K562 (cell line): ENCODE data around the gene SLC5A11. TPM values are rescaled to one million over a fixed set of nuclear protein-coding genes. Genes with fewer than 3 reads are reported as not detected.

Source experiments
- ATF4 ChIP-seq: fragments of 450-650 bp; formaldehyde crosslinking; IDR thresholded peaks from 2 replicates; pipeline ENCODE4 v1.4.0; 2022; ENCODE audit warnings: mild to moderate bottlenecking, moderate library complexity
- BRD4 ChIP-seq: fragments of 200-600 bp; sonication (generic); IDR thresholded peaks from 2 replicates; pipeline ENCODE4 v1.6.1; 2017; ENCODE audit warnings: inconsistent platforms
- CBFB ChIP-seq: sonication (generic); formaldehyde crosslinking; IDR thresholded peaks from 2 replicates; pipeline ENCODE4 v1.4.0; 2020; ENCODE audit warnings: mild to moderate bottlenecking, missing genetic modification reagents
- CHD4 ChIP-seq: fragments of 200-600 bp; sonication (generic); IDR thresholded peaks from 3 replicates; pipeline ENCODE4 v1.6.1; 2012; ENCODE audit warnings: low read depth, mild to moderate bottlenecking, mixed read lengths, low read length, inconsistent platforms; ENCODE audit not compliant: insufficient read depth, insufficient replicate concordance, poor library complexity, severe bottlenecking
- DACH1 ChIP-seq: fragments of 450-650 bp; IDR thresholded peaks from 2 replicates; pipeline ENCODE4 v1.6.1; 2018; ENCODE audit not compliant: partially characterized antibody
- GTF2A2 ChIP-seq: IDR thresholded peaks from 2 replicates; pipeline ENCODE4 v1.6.1; 2016; ENCODE audit warnings: mild to moderate bottlenecking, missing genetic modification characterization, missing compliant biosample characterization
- IFI16 ChIP-seq: fragments of 250-450 bp; sonication (Bioruptor Pico); IDR thresholded peaks from 2 replicates; pipeline ENCODE4 v2.1.2; 2022; ENCODE audit warnings: mild to moderate bottlenecking, inconsistent platforms
- LCOR ChIP-seq: sonication (generic); formaldehyde crosslinking; IDR thresholded peaks from 2 replicates; pipeline ENCODE4 v1.8.0; 2022; ENCODE audit warnings: mild to moderate bottlenecking, missing genetic modification reagents
- RBM25 ChIP-seq: fragments of 200-400 bp; formaldehyde crosslinking; IDR thresholded peaks from 2 replicates; pipeline ENCODE4 v1.6.1; 2018; ENCODE audit warnings: low read length, low read depth, moderate library complexity; ENCODE audit not compliant: severe bottlenecking
- SIRT6 ChIP-seq: IDR thresholded peaks from one replicate; pipeline ENCODE4 v1.6.1; 2012; ENCODE audit warnings: low read depth, mild to moderate bottlenecking, control low read depth, inconsistent platforms, low read length, moderate library complexity
- TAL1 ChIP-seq: fragments of 450-650 bp; IDR thresholded peaks from 2 replicates; pipeline ENCODE4 v1.6.1; 2016; ENCODE audit warnings: mild to moderate bottlenecking
- TCFL5 ChIP-seq: fragments of 250-450 bp; sonication (Bioruptor Pico); conservative IDR thresholded peaks from 2 replicates; pipeline ENCODE4 v1.6.1; 2021; ENCODE audit warnings: mild to moderate bottlenecking, moderate library complexity, matching md5 sums
- ZBTB17 ChIP-seq: fragments of 450-650 bp; formaldehyde crosslinking; IDR thresholded peaks from 2 replicates; pipeline ENCODE4 v1.4.0; 2020; ENCODE audit warnings: mild to moderate bottlenecking
- ZC3H8 ChIP-seq: fragments of 450-650 bp; IDR thresholded peaks from 2 replicates; pipeline ENCODE4 v1.6.1; 2017
- ZFP91 ChIP-seq: sonication (generic); formaldehyde crosslinking; IDR thresholded peaks from 2 replicates; pipeline ENCODE4 v1.8.0; 2022; ENCODE audit warnings: mild to moderate bottlenecking, missing genetic modification reagents
- ZKSCAN1 ChIP-seq: fragments of 150-350 bp; IDR thresholded peaks from 2 replicates; pipeline ENCODE4 v1.6.1; 2016; ENCODE audit warnings: low read depth, low read length
- ZNF175 ChIP-seq: fragments of 200-800 bp; sonication (Bioruptor generic); IDR thresholded peaks from 2 replicates; pipeline ENCODE4 v1.6.1; 2016; ENCODE audit warnings: low read depth, mild to moderate bottlenecking, missing genetic modification characterization, missing compliant biosample characterization
- polyA plus RNA-seq, 8 experiments: library from polyadenylated mRNA; depleted of rRNA in 4 of 8; stranded (reverse) in 5 of 8; unstranded in 3 of 8; fragments of >200 nt; fragmentation: Nextera tagmentation in 2 of 8; fragmentation: Illumina TruSeq in 1 of 8; extraction: Ambion mirVana in 2 of 8; extraction: Trizol in 1 of 8; gene quantifications; 2 replicates each; pipeline versions ENCODE4 v1.2.1 to v1.2.3, GENCODE V29; 2011 to 2014; ENCODE audit warnings: inconsistent platforms in 1 of 8, missing spikeins in 1 of 8
- total RNA-seq, 7 experiments: library from RNA; depleted of rRNA in 6 of 7; stranded (reverse); fragments of >200 nt in 6 of 7; fragmentation: Illumina TruSeq in 2 of 7; extraction: Trizol in 2 of 7; gene quantifications; 2 replicates each; pipeline versions ENCODE4 v1.2.1 to v1.2.3, GENCODE V29; 2011 to 2021; ENCODE audit warnings: low replicate concordance in 1 of 7
- TF ChIP-seq, protein P1 (sequence below): fragments of 250-450 bp; sonication (Bioruptor Pico); IDR thresholded peaks from 2 replicates; pipeline ENCODE4 v1.8.0; 2021; ENCODE audit warnings: moderate library complexity, mild to moderate bottlenecking, inconsistent platforms
- TF ChIP-seq, protein P2 (sequence below), 2 experiments: IDR thresholded peaks; 2 replicates each; pipeline ENCODE4 v1.6.1; 2011; ENCODE audit warnings: borderline replicate concordance in 1 of 2, control low read depth in 1 of 2, low read depth in 1 of 2, low read length in 1 of 2, mild to moderate bottlenecking in 1 of 2, mixed read lengths in 1 of 2, moderate library complexity in 1 of 2; ENCODE audit not compliant: insufficient read depth in 1 of 2, insufficient read length in 1 of 2, poor library complexity in 1 of 2, severe bottlenecking in 1 of 2; ENCODE audit errors: extremely low read depth in 1 of 2

Gene SLC5A11
- total and polyA plus RNA-seq, 9 of the 15 experiments (the other 6 are each of a cell fraction or from before 2014, with no cell fraction given), result 0.04 to 0.25 (median 0.11) TPM; not detected in 3

DNA sequence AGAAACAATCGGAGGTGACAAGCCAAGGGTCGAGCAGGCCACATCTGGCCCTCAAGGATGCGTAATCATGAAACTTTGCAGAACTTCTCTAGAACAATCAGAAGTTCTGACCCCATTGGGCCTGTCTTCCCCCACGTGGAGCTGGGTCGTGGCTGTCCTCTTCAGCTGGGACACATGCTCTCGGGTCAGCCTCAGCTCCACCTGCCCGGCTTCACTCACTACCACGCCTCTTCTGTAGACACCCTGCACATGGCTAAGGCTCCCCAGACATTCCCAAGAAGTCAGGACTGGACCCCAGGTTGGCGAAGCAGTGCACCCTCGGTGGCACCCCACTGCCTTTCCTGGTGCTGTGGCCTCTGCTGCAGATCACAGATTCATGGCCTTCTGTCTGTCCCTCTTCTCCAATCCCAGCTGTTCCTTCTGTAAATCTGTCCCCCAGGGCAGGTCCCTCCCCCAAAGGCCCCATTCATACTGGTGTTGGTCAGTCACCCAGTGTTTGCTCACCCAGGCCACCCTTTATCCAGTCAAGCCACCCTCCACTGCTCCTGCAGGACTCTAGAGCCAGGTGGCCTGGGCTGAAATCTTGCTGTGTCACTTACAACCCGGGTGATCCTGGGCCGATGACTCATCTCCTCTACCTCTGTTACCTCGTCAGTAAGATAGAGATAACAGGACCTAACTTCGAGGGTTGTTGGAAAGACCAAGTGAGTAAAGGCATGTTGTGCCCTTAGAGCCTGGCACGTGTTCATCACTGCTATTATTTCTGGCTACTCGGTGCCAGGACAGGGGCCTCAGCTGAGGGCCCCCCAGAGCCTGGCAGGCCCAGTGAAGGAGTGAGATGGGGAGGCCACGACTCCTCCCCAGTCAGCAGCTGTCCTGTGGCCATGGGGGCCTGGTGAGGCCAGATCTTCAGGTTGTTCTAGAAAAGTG, 1.4 kb upstream of the SLC5A11 start (continued):
- TF ChIP-seq LCOR (CRISPR knock-in tag), result peak; percentile 47; the same call in 1 of the 2 replicates
- TF ChIP-seq ZC3H8, result no peak
- peak; percentile 78 for TF ChIP-seq DACH1
- TF ChIP-seq RBM25, result no peak
- no peak for TF ChIP-seq ZNF175
- TF ChIP-seq CBFB (CRISPR knock-in tag), result no peak
- TF ChIP-seq, protein P1, sequence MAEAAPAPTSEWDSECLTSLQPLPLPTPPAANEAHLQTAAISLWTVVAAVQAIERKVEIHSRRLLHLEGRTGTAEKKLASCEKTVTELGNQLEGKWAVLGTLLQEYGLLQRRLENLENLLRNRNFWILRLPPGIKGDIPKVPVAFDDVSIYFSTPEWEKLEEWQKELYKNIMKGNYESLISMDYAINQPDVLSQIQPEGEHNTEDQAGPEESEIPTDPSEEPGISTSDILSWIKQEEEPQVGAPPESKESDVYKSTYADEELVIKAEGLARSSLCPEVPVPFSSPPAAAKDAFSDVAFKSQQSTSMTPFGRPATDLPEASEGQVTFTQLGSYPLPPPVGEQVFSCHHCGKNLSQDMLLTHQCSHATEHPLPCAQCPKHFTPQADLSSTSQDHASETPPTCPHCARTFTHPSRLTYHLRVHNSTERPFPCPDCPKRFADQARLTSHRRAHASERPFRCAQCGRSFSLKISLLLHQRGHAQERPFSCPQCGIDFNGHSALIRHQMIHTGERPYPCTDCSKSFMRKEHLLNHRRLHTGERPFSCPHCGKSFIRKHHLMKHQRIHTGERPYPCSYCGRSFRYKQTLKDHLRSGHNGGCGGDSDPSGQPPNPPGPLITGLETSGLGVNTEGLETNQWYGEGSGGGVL (CRISPR knock-in tag), result no peak
- TF ChIP-seq ZBTB17 (CRISPR knock-in tag), result no peak
- TF ChIP-seq GTF2A2 (tag), result no peak
- no peak for TF ChIP-seq ZFP91
- peak; percentile 82 for TF ChIP-seq TAL1
- no peak for TF ChIP-seq TCFL5
- no peak for TF ChIP-seq SIRT6
- TF ChIP-seq IFI16 (CRISPR knock-in tag), result no peak
- no peak for TF ChIP-seq ZKSCAN1
- TF ChIP-seq, protein P2, sequence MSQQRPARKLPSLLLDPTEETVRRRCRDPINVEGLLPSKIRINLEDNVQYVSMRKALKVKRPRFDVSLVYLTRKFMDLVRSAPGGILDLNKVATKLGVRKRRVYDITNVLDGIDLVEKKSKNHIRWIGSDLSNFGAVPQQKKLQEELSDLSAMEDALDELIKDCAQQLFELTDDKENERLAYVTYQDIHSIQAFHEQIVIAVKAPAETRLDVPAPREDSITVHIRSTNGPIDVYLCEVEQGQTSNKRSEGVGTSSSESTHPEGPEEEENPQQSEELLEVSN (IDR thresholded peaks at IDR 0.05; ENCODE audit: borderline replicate concordance in 1 of 2, extremely low read depth in 1 of 2, insufficient read depth in 1 of 2, insufficient read length in 1 of 2, low read depth in 1 of 2, low read length in 1 of 2, poor library complexity in 1 of 2, severe bottlenecking in 1 of 2), result no peak
- TF ChIP-seq BRD4, result no peak
- no peak for TF ChIP-seq CHD4
- TF ChIP-seq ATF4 (CRISPR knock-in tag), result no peak
